Testis (tissue), 2 donors: ENCODE results near the gene DDX4.

Experiments used
- CTCF ChIP-seq, 3 experiments: fragments of 450-650 bp in 2 of 3; fragments of 200-600 bp in 1 of 3; sonication (generic) in 1 of 3; IDR thresholded peaks; one replicate each; pipeline ENCODE4 v1.5.1; 2016 to 2019; ENCODE audit warnings: antibody characterized with exemption in 3 of 3, mild to moderate bottlenecking in 2 of 3, moderate library complexity in 1 of 3
- POLR2A ChIP-seq: fragments of 450-650 bp; IDR thresholded peaks from one replicate; pipeline ENCODE4 v1.6.1; 2017; ENCODE audit warnings: antibody characterized with exemption, mild to moderate bottlenecking, moderate library complexity

- TF ChIP-seq CTCF (IDR thresholded peaks at IDR 0.05) (no peak), POLR2A (no peak)
These were observed 31.6 kb upstream of the DDX4 start for GRCh38 chr5:55706230-55706629.
